Urothelium cell line (cell line): Measurements from ENCODE around the gene LRRC45.

Experiments used
- DNase-seq: peaks from one replicate; pipeline ENCODE4 v3.0.0; 2011; ENCODE audit warnings: low spot score, mixed read lengths
- FAIRE-seq: peaks from 2 replicates; lab custom pipeline; 2011; peaks lifted over from hg19 to GRCh38; lab: Jason Lieb, UNC

LRRC45 gene

DNA sequence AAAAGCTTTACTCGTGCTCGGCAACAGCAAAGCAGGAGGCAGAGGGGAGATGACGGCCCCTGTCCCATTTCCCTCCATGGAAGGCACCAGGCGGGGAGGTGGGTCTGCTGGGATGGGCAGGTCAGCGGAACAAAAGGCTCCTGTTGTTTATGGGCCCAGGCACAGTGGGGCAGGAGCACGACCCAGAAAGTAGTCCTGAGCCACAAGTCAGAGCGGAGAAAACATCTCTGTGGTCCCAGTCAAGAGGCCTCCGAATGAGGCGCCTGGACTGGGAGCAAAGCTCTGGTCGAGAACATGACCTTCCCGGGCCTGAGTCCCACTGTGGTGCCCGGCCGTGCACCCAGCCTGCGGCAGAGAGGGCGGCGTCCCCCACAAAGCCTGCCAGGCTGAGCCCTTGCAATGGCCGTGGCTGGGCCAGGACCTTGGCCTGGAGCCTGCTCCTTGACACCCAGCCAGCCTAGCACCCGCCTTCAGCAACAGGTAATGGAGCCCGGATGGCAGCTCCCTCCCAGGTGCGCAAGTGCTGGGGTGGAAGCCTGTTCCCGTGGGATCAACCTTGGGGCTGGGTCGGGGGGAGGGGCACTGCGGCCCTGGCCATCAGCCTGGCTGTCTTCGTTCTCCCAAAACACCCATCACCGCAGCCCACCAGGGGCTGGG, 24.9 kb downstream of the LRRC45 start:
- FAIRE-seq (no peak), DNase-seq (no peak)

DNA sequence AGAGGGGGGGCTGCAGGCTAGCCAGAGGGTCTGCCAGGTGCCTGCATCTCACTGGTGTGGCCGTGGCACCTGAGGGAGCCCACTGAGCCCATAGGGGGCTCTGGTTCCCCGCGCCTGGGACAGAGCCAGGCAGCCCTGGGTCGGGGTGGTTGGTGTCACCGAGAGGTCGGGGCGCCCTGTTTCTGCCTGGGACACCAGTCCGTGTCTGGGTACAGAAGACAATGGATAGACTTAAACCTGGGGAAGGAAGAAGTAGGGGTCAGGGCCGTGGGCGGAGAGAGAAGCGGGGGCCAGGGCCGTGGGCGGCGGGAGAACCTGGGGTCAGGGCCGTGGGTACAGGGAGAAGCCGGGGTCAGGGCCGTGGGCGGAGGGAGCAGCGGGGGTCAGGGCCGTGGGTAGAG, 25.5 kb downstream of the LRRC45 start:
- FAIRE-seq = no peak
- DNase-seq = no peak

DNA sequence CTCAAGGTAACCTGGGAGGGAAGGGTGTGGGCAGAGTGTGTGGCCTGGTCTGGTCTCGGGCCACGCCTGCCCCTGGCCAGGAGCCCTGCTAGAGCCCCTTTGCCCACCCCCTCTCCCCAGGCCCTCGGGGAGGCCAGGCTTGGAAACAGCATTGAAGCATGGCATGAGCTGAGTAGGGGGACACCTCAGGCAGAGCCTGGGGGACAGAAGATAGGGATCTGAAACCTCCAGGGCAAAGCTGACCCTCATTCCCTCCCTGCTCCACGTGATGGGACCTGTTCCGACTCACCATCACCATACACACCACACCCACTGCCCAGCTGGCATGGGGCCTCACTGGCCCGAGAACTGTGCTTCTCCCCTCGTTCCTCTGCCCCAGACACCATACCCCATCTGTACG, 26.0 kb downstream of the LRRC45 start:
- DNase-seq = no peak
- peak; percentile 68 for FAIRE-seq

DNA sequence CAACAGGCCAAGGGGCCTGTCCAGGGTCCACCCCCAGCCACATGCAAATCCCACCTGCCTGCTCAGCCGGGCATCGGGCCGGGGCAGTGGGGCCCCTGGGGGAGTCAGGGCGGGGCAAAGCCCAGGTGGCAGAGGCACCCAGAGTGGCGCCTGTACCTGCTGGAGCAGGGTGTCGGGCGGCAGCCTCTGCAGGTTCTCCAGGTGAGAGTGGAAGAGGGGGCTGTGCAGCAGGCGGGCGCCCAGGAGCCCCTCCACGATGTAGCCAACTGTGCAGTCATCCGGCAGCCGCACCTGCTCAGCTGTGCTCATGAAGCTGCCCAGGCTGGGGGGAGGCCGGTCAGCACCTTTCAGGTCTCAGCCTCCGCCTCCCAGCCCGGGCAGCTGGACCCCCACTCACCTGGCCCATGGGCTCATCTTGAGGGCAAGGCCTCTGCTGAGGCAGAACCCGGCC, 26.4 kb downstream of the LRRC45 start:
- FAIRE-seq (no peak), DNase-seq (no peak)

DNA sequence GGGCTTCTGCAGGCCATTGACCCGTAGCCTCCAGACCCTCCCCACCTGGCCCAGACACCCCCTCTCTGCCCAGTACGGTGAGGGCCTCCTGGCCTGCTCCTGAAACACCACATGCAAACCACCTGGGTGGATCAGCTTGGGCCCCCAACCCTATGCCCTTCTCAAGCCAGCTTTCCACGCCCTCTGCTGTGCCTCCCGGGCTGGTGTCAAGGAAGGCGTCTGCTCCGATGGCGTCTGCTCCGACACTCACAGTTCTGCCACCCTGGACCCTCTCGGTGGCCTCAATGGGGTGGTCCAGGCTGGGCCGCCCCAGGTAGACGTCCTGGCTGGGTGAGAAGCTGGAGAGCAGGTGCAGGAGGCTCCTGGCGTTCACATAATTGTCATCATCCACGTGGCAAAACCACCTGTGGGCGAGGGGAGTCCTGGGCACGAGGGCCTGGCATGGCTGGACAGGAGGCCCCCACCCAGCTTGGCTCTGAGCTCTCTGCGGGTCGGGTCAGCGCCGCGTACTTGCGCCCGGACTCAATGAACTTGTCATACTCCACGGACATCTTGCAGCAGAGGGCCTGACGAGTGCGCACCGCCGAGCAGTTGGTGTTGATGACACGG, 27.2 kb downstream of the LRRC45 start:
- FAIRE-seq = peak; percentile 94

DNA sequence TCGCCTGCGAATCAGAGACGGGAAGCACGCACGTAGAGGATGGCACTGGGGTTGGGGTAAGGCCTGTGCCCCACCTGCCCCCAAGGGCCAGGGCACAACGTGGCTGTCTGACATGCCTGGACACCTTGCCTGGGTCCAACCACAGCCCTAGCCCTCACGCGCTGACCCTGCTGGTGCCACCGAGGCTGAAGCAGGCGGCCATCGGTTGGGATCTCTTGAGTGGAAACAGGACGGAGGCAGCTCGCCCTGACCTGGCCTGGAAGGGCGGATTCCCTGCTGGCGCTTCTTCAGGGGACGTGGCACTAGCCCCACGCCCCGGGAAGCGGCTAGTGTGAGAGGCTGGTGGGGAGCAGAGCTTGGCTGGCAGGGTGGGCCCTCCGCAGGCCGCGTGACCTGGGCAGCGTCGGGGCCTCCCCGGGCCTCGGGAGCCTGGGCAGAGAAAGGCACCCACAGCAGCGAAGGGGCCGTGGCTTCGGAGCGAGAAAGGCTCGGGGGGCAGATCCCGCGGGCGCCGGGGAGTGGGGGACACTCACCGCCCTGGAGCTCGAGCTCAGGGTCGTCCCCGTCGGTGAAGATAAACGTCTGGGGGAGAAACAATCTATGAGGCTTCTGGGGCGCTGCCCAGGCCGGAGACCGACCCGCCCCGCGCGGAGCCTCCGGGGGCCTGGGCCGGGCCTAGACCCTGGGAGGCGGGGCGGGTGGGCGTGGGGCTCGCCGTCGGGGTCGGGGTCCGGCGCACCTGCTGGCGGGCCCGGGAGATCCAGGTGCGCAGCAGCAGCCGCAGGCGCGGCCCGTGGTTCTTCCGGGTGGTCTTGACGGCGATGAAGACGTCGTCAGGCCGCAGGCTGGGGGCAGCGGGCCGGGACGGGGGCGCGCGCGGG, 27.9 kb downstream of the LRRC45 start:
- peak; percentile 36 for DNase-seq
- FAIRE-seq = no peak

More for the DNA sequence above, 27.2 kb downstream of the LRRC45 start:
- DNase-seq = no peak

DNA sequence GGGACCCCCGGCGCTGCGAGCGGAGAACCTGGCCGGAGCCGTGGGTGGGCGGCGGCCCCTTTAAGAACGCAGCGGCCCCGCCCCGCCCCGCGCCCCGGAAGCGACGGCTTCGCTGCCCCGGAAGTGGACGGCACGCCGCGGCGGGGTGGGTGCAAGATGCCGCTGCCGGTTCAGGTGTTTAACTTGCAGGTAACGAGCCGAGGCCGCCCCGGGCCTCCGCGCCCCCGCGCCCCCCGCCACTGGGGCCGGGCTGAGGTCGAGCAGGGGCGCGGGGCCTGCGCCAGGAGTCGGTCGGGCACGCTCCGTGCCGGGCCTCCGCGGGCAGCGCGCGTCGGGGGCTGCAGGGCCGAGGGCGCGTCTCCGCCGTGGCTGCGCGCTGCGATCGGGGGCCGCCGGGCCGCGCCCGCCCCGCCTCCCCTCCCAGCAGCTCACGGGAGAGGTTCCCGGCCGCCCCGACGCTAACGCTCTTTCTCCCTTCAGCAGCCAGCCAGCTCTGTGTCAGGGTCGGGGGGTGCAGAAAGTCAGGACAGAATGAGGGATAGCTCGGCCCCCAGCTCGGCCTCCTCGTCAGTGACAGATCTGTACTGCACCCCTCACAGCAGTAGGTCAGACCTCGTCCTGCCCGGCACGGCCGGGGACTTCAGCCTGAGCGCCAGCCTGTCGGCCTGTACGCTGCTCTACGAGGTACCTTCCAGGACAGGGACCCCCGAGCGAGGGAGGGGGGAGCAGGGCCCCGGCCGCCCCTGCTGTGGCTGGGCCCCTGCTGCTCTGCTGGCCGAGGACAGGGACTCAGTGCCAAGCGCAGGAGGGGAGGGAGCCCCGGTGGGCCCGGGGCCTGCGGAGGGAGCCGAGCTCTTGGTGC, 28.9 kb downstream of the LRRC45 start, which contains the start of the genes GPS1 and RFNG:
Gene GPS1 (plus strand): TSS at position 123 of the 862 bp plus-strand sequence. CDS start 34 bp downstream, at position 157.
Gene RFNG (minus strand): TSS at position 36 of the 862 bp plus-strand sequence. CDS start 45 bp downstream, outside the sequence.
- DNase-seq = peak; percentile 93

DNA sequence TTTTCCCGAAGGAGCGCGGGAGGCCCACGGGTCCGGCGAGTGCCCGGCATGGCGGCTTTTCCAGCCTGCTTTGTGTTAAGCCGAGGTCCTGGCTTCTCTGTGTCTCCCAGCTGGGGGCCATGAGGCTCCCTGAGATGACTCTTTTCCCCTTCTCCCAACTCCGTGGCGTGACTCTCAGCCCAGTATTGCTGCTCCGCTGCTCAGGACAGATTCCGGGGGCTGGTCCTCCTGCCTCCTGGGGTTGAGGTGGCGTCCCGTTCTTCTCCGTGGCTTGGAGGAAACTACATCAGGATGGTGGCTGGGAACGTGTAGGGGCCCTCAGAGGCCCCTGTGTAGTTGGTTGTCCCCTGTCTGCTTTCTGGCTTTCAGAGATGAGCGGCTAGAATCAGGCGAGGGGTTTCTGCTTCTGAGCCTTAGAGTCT, 29.5 kb downstream of the LRRC45 start:
- DNase-seq (no peak), FAIRE-seq (no peak)

More for the DNA sequence above, 28.9 kb downstream of the LRRC45 start, which contains the start of the genes GPS1 and RFNG:
- FAIRE-seq = peak; percentile 63

DNA sequence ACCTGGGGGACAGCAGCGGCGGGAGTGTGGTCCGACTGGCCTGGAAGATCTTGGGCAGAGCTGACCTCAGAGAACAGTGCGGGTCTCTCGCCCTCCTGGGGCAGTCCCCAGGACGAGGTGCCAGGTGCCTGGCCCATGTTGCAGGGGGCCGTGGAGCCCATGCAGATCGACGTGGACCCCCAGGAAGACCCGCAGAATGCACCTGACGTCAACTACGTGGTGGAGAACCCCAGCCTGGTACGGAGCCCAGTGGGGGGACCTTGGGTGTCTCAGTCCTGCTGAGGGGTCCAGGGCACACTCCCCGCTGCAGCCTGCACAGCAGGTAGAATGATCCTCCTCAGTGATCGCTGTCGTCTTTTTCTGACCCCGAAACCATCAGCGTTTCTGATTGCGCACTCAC, 30.0 kb downstream of the LRRC45 start:
- DNase-seq (no peak), FAIRE-seq (no peak)

DNA sequence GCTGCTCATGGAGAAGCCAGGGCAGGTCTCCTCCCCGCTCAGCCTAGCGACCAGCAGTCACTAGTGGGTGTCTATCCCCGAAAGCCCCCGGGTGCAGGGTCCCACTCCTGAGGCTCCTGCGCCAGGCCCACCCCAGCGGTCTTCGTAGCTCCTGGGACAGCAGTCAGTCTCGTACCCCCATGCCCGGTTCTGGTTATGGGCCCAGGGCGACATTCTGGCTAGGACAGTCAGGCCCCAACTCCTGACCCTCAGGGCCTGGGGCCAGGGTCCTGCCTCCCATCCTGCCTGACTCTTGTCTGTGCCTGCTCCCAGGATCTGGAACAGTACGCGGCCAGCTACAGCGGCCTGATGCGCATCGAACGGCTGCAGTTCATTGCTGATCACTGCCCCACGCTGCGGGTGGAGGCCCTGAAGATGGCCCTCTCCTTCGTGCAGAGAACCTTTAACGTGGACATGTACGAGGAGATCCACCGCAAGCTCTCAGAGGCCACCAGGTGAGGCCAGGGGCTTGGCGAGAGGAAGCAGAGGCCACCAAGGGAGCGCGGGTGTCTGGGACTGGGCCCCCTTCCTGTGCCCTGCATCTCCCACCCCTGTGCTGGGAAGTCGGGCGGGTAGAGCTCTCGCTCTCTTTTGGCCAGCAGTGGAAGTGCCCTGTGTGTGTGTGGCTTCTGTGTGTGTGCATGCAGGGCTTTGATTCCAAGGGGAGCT, 30.6 kb downstream of the LRRC45 start:
- FAIRE-seq (no peak), DNase-seq (no peak)

DNA sequence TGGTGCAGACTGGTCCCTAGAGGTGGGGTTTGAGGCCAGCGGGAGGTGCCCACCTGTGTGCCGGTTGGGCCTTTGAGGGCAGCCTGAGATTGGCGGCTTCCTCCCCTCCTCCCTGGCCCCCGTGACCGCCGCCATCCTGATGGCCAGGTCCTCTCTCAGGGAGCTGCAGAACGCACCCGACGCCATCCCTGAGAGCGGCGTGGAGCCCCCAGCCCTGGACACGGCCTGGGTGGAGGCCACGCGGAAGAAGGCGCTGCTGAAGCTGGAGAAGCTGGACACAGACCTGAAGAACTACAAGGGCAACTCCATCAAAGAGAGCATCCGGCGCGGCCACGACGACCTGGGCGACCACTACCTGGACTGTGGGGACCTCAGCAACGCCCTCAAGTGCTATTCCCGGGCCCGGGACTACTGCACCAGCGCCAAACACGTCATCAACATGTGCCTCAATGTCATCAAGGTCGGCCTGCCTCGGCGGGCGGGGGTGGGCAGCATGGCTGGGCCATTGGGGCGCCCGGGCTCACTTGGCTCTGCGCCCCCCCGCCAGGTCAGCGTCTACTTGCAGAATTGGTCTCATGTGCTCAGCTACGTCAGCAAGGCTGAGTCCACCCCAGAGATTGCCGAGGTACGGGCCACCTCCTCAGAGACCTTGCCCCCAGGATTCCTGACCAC, 31.4 kb downstream of the LRRC45 start:
- no peak for DNase-seq
- FAIRE-seq = no peak

DNA sequence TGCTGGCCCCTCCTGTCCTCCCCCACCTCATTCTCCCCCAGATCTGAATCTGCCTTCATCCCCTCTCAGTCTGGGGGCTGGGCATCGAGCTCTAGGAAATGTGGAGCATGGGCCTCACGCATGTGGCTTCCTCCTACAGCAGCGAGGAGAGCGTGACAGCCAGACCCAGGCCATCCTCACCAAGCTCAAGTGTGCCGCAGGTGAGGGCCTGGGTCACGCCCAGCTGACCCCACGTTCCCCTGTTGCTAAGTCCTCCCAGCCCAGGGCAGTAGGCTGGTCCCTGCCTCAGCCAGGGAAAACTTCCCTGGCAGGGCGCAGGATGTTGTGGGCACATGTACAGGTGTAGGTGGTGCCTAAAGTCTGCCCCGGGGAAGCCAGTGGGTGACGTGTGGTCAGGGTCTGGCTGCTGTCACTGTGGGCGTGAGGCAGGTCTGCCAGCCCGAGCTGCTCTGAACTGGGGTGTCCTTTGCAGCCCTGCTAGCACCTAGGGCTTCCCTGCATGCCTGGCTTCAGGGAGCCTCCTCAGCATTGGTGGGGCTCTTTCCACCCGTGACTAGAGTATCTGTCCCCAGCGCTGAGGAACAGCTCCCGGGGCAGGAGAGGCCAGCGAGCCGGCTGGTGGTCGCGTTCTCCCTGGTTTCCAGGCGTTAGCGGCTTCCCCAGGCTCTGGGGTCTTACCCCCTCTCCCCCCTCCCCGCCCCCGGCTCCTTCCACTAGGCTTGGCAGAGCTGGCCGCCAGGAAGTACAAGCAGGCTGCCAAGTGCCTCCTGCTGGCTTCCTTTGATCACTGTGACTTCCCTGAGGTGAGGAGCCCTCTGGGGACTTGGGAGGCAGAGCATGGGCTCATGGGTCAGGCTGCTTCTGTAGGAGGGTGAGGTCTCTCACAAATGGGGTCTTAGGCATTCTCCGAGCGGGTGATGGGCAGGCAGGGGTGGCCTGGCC, 32.2 kb downstream of the LRRC45 start:
- DNase-seq = no peak
- peak; percentile 37 for FAIRE-seq

DNA sequence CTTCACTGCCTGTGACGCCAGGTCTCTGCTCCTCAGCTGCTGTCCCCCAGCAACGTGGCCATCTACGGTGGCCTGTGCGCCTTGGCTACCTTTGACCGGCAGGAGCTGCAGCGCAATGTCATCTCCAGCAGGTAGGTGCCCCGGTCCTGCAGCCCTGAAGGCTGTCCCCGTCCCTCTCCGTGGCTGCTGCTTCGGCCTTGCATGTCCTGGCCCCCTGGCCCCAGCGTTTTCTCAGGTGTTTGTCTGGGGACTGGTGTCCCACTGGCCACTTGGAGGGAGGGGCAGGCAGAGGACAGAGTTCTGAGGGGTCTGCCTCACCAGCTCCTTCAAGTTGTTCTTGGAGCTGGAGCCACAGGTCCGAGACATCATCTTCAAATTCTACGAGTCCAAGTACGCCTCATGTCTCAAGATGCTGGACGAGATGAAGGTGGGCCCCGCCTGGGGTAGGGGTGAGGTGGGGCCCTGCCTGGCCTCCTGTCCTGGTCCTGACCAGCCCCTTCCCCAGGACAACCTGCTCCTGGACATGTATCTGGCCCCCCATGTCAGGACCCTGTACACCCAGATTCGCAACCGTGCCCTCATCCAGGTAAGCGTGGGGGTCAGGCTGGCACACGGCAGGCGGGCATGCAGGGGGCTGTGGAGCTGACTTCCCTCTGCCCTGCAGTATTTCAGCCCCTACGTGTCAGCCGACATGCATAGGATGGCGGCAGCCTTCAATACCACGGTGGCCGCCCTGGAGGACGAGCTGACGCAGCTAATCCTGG, 33.0 kb downstream of the LRRC45 start:
- DNase-seq (no peak), FAIRE-seq (peak; percentile 37)

DNA sequence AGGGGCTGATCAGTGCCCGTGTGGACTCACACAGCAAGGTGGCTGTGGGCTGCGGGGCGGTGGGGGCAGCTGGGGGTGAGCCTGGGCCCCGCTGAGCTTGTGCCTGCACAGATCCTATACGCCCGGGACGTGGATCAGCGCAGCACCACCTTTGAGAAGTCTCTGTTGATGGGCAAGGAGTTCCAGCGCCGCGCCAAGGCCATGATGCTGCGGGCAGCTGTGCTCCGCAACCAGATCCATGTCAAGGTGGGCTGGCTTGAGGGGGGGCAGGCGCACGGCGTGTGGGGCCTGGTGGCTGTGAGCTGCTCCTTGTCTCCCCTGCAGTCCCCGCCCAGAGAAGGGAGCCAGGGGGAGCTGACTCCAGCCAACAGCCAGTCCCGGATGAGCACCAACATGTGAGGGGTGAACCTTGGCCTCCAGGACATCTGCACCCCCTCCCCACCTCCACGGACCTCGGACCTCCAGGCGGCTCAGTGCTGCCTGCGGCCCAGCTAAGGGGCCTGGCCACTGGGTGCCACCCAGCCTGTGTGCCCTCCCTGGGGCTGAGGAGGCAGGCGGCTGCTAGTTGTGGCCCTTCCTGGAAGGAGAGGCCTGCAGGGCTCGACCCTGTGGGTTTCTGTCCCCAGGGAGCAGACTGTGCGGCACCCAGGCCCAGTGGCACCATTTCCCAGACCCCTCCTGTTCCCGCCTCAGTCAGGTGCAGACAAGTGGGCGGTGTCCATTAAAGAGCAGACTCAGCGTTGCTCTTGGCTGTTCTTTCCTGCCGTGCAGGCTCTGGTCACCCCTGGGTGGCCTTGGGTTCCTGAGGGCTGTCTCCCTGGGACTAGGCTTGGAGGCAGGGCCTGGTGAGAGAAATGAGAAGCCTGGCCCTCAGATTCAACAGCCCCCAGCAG, 33.9 kb downstream of the LRRC45 start:
- FAIRE-seq = no peak
- no peak for DNase-seq

DNA sequence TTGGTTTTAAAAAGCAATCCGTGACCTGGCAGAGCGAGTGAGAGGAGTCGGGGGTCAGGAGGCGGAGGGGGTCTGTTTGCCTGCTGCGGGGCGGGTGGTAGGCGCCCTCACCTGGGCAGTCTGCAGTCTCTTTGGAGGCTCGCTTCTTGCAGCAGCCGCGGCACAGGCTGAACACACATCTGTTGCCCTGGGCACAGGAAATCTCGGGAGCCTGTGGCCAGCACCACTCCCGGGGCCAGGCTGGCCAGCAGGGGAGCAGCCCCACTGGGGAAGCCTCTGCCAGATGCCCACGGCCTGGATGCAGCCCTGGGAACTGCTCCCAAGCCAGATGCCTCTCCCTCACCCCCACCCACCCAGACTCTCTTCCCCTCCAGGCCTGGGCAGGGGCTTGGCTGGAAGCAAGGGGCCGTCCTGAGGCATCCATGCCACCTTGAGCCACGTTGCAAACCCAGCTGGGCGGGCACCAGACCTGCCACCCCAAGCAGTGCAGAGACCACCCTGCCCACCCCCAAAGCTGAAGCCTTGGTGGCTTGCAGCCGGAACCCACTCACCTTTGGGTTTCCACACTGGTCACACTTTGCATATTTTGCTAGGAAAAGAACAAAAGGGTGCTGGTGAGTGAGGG, 35.2 kb downstream of the LRRC45 start:
- FAIRE-seq (no peak), DNase-seq (no peak)

DNA sequence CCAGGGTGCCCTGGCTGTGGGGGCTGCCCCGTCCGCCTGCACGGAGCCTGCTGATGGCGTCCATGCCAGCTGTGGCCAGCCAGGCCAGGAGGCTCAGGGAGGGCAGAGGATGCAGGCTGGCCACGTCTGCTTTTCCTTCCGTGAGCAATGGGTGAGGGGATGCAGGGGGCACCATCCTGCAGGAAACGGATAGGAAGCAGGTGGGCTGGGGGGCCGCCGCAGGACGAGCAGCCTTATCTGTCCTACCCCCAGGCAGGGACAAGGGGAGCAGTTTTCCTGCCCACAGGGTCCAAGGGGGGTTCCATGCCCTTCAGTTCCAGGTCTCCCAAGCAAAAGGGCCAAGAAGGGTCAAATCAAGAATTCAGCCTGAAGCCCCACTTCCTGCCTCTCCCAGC, 35.7 kb downstream of the LRRC45 start:
- DNase-seq = no peak
- peak; percentile 65 for FAIRE-seq
